ENCODE measurements around the gene DAPK2.

DAPK2 gene

DNA sequence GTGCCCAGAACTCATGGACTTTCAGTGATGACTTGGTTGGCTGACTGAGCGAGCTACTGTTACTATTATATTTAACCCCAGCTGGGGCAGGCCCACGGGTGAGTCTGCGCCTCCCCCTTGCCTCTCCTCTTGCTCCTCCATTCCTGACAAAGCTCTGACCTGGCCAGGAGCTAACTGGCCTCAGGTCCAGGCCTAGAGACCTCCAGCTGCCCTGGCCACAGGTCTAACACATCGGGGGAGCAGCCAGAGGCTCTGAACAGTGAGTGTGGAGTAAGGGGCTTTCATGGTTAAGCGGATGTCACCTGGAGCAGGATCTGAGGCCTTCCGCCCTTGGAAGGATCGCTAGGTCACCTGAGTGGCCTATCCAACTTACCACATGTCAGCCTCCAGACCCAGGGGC is 116.3 kb downstream of the DAPK2 start:
- no peak overlapping the region for H3K23ac ChIP-seq (ENCODE audit: low read length)
- H3K79me1 ChIP-seq (ENCODE audit: low read length) = no peaks in the 10 kb centered on the region
- no peak overlapping the region for H3K18ac ChIP-seq (ENCODE audit: low read length)
- no peak overlapping the region for H3K9ac ChIP-seq (ENCODE audit: low read length)
- H3K56ac ChIP-seq (ENCODE audit: low read length) = no peak overlapping the region
- H3K4me3 ChIP-seq (ENCODE audit: low read length) = no peak overlapping the region
- no CpG with 5 or more reads among the region's 7 CpGs for WGBS (ENCODE audit: extremely low coverage, insufficient coverage, low lambda C conversion rate)
- no peaks in the 10 kb centered on the region for H3K36me3 ChIP-seq (ENCODE audit: control insufficient read depth, insufficient read depth, low read length)
- H3K27me3 ChIP-seq (ENCODE audit: insufficient read depth, low read length, poor library complexity) = no peaks in the 10 kb centered on the region
- H2BK5ac ChIP-seq (ENCODE audit: low read length) = no peak overlapping the region
- H4K8ac ChIP-seq (ENCODE audit: low read depth, low read length) = no peak overlapping the region
- no peak overlapping the region for H3K4me2 ChIP-seq (ENCODE audit: low read length)
- H3K27ac ChIP-seq (ENCODE audit: low read depth, low read length) = no peak overlapping the region
- no peak overlapping the region for H2AK5ac ChIP-seq (ENCODE audit: low read length)
- DNase-seq = no peak
- H3K4ac ChIP-seq (ENCODE audit: low read depth, low read length) = no peak overlapping the region
- H4K5ac ChIP-seq (ENCODE audit: low read length) = no peak overlapping the region
- no peak overlapping the region for H2BK15ac ChIP-seq (replicated peaks; ENCODE audit: low read depth)
- no peaks in the 10 kb centered on the region for H3K4me1 ChIP-seq (ENCODE audit: control insufficient read depth, low read depth, low read length)
- no peak overlapping the region for H2BK120ac ChIP-seq (ENCODE audit: low read depth, low read length)
- no peaks in the 10 kb centered on the region for H3K79me2 ChIP-seq (ENCODE audit: control insufficient read depth, insufficient read depth, low read length)

DNA sequence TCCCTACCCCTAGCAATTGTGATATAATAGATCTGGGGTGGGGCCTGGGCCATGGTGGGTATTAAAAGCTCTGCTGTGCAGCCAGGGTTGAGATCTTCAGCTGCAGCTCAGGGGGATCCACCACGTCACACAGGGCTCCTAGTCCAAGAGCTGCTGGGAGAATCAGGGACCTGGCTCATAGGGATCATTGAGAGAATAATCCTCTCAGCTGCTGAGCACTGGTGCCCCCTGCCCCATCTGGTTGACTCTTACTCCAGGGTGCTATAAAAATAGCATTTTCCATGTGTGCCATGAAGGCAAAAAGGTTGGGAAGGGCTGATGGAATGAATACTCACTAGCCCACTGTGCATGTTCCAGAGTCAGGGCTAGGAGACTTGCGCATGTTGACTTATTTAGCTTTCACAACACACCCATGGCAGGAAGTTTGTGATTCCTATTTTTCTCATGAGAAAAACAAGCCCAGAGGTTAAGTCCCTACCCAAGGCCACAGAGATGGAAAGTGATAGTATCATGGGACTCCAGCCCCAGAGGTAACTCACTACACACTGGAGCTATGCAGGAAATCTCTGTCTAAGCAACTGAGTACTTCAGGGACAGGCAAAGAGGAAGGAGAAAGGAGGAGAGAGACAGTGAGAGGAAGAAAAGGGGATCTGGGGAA is 118.0 kb downstream of the DAPK2 start:
- no peak overlapping the region for H3K56ac ChIP-seq (ENCODE audit: low read length)
- no peaks in the 10 kb centered on the region for H3K4me1 ChIP-seq (ENCODE audit: control insufficient read depth, low read depth, low read length)
- H3K79me1 ChIP-seq (ENCODE audit: low read length) = no peaks in the 10 kb centered on the region
- H3K4me2 ChIP-seq (ENCODE audit: low read length) = no peak overlapping the region
- H3K18ac ChIP-seq (ENCODE audit: low read length) = no peak overlapping the region
- H2BK15ac ChIP-seq (replicated peaks; ENCODE audit: low read depth) = no peak overlapping the region
- no peak overlapping the region for H3K4ac ChIP-seq (ENCODE audit: low read depth, low read length)
- no peak overlapping the region for H3K9ac ChIP-seq (ENCODE audit: low read length)
- H4K8ac ChIP-seq (ENCODE audit: low read depth, low read length) = no peak overlapping the region
- no peak overlapping the region for H4K5ac ChIP-seq (ENCODE audit: low read length)
- no peak for DNase-seq
- no peaks in the 10 kb centered on the region for H3K36me3 ChIP-seq (ENCODE audit: control insufficient read depth, insufficient read depth, low read length)
- H2BK120ac ChIP-seq (ENCODE audit: low read depth, low read length) = no peak overlapping the region
- no peak overlapping the region for H3K27ac ChIP-seq (ENCODE audit: low read depth, low read length)
- H2BK5ac ChIP-seq (ENCODE audit: low read length) = no peak overlapping the region
- H3K4me3 ChIP-seq (ENCODE audit: low read length) = no peak overlapping the region
- no peak overlapping the region for H3K23ac ChIP-seq (ENCODE audit: low read length)
- no peaks in the 10 kb centered on the region for H3K79me2 ChIP-seq (ENCODE audit: control insufficient read depth, insufficient read depth, low read length)
- no peak overlapping the region for H2AK5ac ChIP-seq (ENCODE audit: low read length)
- H3K27me3 ChIP-seq (ENCODE audit: insufficient read depth, low read length, poor library complexity) = no peaks in the 10 kb centered on the region
- WGBS (ENCODE audit: extremely low coverage, insufficient coverage, low lambda C conversion rate) = no CpG with 5 or more reads among the region's 2 CpGs

- no peaks in the 10 kb centered on the region for H3K79me2 ChIP-seq (ENCODE audit: control insufficient read depth, insufficient read depth, low read length)
- no peak overlapping the region for H2BK5ac ChIP-seq (ENCODE audit: low read length)
- H3K36me3 ChIP-seq (ENCODE audit: control insufficient read depth, insufficient read depth, low read length) = no peaks in the 10 kb centered on the region
- H3K56ac ChIP-seq (ENCODE audit: low read length) = no peak overlapping the region
- no peaks in the 10 kb centered on the region for H3K27me3 ChIP-seq (ENCODE audit: insufficient read depth, low read length, poor library complexity)
- DNase-seq = no peak
- no peak overlapping the region for H2BK120ac ChIP-seq (ENCODE audit: low read depth, low read length)
- no peaks in the 10 kb centered on the region for H3K79me1 ChIP-seq (ENCODE audit: low read length)
- H2AK5ac ChIP-seq (ENCODE audit: low read length) = no peak overlapping the region
- no peak overlapping the region for H3K4ac ChIP-seq (ENCODE audit: low read depth, low read length)
- H4K5ac ChIP-seq (ENCODE audit: low read length) = no peak overlapping the region
- no peak overlapping the region for H3K27ac ChIP-seq (ENCODE audit: low read depth, low read length)
- no peak overlapping the region for H3K9ac ChIP-seq (ENCODE audit: low read length)
- no CpG with 5 or more reads among the region's 8 CpGs for WGBS (ENCODE audit: extremely low coverage, insufficient coverage, low lambda C conversion rate)
- H2BK15ac ChIP-seq (replicated peaks; ENCODE audit: low read depth) = no peak overlapping the region
- no peak overlapping the region for H3K18ac ChIP-seq (ENCODE audit: low read length)
- H3K4me3 ChIP-seq (ENCODE audit: low read length) = no peak overlapping the region
- H4K8ac ChIP-seq (ENCODE audit: low read depth, low read length) = no peak overlapping the region
- H3K4me2 ChIP-seq (ENCODE audit: low read length) = no peak overlapping the region
- no peak overlapping the region for H3K23ac ChIP-seq (ENCODE audit: low read length)
- H3K4me1 ChIP-seq (ENCODE audit: control insufficient read depth, low read depth, low read length) = no peaks in the 10 kb centered on the region
These were observed 122.0 kb downstream of the DAPK2 start for GRCh38 chr15:63923993-63924950.

- Histone ChIP-seq H3K4me3 (ENCODE audit: low read length) (no peak overlapping the region), H2BK15ac (replicated peaks; ENCODE audit: low read depth) (no peak overlapping the region), H3K23ac (ENCODE audit: low read length) (no peak overlapping the region), H4K8ac (ENCODE audit: low read depth, low read length) (no peak overlapping the region), H3K36me3 (ENCODE audit: control insufficient read depth, insufficient read depth, low read length) (no peaks in the 10 kb centered on the region), H3K4ac (ENCODE audit: low read depth, low read length) (no peak overlapping the region), H3K4me1 (ENCODE audit: control insufficient read depth, low read depth, low read length) (no peaks in the 10 kb centered on the region), H3K18ac (ENCODE audit: low read length) (no peak overlapping the region), H3K79me1 (ENCODE audit: low read length) (no peaks in the 10 kb centered on the region), H3K9ac (ENCODE audit: low read length) (no peak overlapping the region), H2BK5ac (ENCODE audit: low read length) (no peak overlapping the region), H3K27ac (ENCODE audit: low read depth, low read length) (no peak overlapping the region), H3K56ac (ENCODE audit: low read length) (no peak overlapping the region), H3K4me2 (ENCODE audit: low read length) (no peak overlapping the region), H4K5ac (ENCODE audit: low read length) (no peak overlapping the region), H3K27me3 (ENCODE audit: insufficient read depth, low read length, poor library complexity) (no peaks in the 10 kb centered on the region), H2AK5ac (ENCODE audit: low read length) (no peak overlapping the region), H2BK120ac (ENCODE audit: low read depth, low read length) (no peak overlapping the region), H3K79me2 (ENCODE audit: control insufficient read depth, insufficient read depth, low read length) (no peaks in the 10 kb centered on the region)
- DNase-seq = no peak
- WGBS (ENCODE audit: extremely low coverage, insufficient coverage, low lambda C conversion rate) = no CpG with 5 or more reads among the region's 16 CpGs
These were observed 123.4 kb downstream of the DAPK2 start for GRCh38 chr15:63922916-63923315.

- Histone ChIP-seq H3K23ac (ENCODE audit: low read length) (no peak overlapping the region), H4K8ac (ENCODE audit: low read depth, low read length) (no peak overlapping the region), H2AK5ac (ENCODE audit: low read length) (no peak overlapping the region), H3K36me3 (ENCODE audit: control insufficient read depth, insufficient read depth, low read length) (no peaks in the 10 kb centered on the region), H3K79me2 (ENCODE audit: control insufficient read depth, insufficient read depth, low read length) (no peaks in the 10 kb centered on the region), H3K4me1 (ENCODE audit: control insufficient read depth, low read depth, low read length) (no peaks in the 10 kb centered on the region), H2BK120ac (ENCODE audit: low read depth, low read length) (no peak overlapping the region), H3K4me2 (ENCODE audit: low read length) (no peak overlapping the region), H3K27me3 (ENCODE audit: insufficient read depth, low read length, poor library complexity) (no peaks in the 10 kb centered on the region), H3K27ac (ENCODE audit: low read depth, low read length) (no peak overlapping the region), H4K5ac (ENCODE audit: low read length) (no peak overlapping the region), H3K4me3 (ENCODE audit: low read length) (no peak overlapping the region), H3K4ac (ENCODE audit: low read depth, low read length) (no peak overlapping the region), H2BK15ac (replicated peaks; ENCODE audit: low read depth) (no peak overlapping the region), H3K9ac (ENCODE audit: low read length) (no peak overlapping the region), H2BK5ac (ENCODE audit: low read length) (no peak overlapping the region), H3K18ac (ENCODE audit: low read length) (no peak overlapping the region), H3K79me1 (ENCODE audit: low read length) (no peaks in the 10 kb centered on the region), H3K56ac (ENCODE audit: low read length) (no peak overlapping the region)
- DNase-seq = no peak
- WGBS (ENCODE audit: extremely low coverage, insufficient coverage, low lambda C conversion rate) = no CpG with 5 or more reads among the region's 3 CpGs
These were observed 123.9 kb downstream of the DAPK2 start for GRCh38 chr15:63922261-63922904.
